ENCODE measurements around the gene CDKAL1.

GRCh38 chr6:21270636-21271201 lies 736.5 kb downstream of the CDKAL1 start:
- TF ChIP-seq, protein P1, sequence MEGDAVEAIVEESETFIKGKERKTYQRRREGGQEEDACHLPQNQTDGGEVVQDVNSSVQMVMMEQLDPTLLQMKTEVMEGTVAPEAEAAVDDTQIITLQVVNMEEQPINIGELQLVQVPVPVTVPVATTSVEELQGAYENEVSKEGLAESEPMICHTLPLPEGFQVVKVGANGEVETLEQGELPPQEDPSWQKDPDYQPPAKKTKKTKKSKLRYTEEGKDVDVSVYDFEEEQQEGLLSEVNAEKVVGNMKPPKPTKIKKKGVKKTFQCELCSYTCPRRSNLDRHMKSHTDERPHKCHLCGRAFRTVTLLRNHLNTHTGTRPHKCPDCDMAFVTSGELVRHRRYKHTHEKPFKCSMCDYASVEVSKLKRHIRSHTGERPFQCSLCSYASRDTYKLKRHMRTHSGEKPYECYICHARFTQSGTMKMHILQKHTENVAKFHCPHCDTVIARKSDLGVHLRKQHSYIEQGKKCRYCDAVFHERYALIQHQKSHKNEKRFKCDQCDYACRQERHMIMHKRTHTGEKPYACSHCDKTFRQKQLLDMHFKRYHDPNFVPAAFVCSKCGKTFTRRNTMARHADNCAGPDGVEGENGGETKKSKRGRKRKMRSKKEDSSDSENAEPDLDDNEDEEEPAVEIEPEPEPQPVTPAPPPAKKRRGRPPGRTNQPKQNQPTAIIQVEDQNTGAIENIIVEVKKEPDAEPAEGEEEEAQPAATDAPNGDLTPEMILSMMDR (IDR thresholded peaks at IDR 0.05), result no peak
- TF ChIP-seq POLR2A (IDR thresholded peaks at IDR 0.05), result no peak

Measured in vagina (tissue), 2 donors.